ENCODE data around the gene BLACAT1. TPM values are rescaled to one million over a fixed set of nuclear protein-coding genes. Genes with fewer than 3 reads are reported as not detected.

The BLACAT1 gene
- total RNA-seq, 2 donors from 2014 or later: 0.24 to 0.26 TPM

DNA sequence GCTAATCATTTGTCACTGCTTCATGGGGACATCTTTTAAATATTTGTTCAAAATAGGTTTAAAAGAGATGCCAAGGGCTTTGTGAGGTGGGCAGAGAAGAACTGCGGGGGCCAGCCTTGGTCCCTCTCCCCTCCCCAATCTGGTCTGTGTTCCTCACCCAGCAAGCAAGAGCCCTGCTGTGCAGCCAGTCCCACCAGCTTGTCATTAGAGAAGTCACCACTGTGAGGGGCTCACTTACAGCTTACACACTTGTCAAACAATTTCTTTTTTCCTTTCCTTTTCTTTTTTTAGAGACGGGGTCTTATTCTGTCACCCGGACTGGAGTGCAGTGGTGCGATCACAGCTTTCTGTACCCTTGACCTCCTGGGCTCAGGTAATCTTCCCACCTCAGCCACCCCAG lies 38.3 kb upstream of the BLACAT1 start:
- no peaks in the 10 kb centered on the region for H3K27me3 ChIP-seq
- no peaks in the 10 kb centered on the region for H3K36me3 ChIP-seq
- DNase-seq (ENCODE audit: low spot score): no peak
- peaks cover 0 to 46% of the 10 kb centered on the region in 2 donors for H3K4me1 ChIP-seq
- H3K27ac ChIP-seq: peak overlapping the region; percentile 77 to 87
- H3K4me3 ChIP-seq: no peak overlapping the region
- H3K9me3 ChIP-seq: no peaks in the 10 kb centered on the region
- TF ChIP-seq, protein P1, sequence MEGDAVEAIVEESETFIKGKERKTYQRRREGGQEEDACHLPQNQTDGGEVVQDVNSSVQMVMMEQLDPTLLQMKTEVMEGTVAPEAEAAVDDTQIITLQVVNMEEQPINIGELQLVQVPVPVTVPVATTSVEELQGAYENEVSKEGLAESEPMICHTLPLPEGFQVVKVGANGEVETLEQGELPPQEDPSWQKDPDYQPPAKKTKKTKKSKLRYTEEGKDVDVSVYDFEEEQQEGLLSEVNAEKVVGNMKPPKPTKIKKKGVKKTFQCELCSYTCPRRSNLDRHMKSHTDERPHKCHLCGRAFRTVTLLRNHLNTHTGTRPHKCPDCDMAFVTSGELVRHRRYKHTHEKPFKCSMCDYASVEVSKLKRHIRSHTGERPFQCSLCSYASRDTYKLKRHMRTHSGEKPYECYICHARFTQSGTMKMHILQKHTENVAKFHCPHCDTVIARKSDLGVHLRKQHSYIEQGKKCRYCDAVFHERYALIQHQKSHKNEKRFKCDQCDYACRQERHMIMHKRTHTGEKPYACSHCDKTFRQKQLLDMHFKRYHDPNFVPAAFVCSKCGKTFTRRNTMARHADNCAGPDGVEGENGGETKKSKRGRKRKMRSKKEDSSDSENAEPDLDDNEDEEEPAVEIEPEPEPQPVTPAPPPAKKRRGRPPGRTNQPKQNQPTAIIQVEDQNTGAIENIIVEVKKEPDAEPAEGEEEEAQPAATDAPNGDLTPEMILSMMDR (IDR thresholded peaks at IDR 0.05): peak in 1 of 2 donors; percentile 41

- peak overlapping the region; percentile 77 to 87 for H3K27ac ChIP-seq
- TF ChIP-seq, protein P1 (IDR thresholded peaks at IDR 0.05): no peak
- peak; percentile 67 for DNase-seq (ENCODE audit: low spot score)
Observed at GRCh38 chr1:205493241-205494085, 37.6 kb upstream of the BLACAT1 start.

GRCh38 chr1:205492774-205493173 lies 36.9 kb upstream of the BLACAT1 start:
- H3K27ac ChIP-seq: peak overlapping the region; percentile 77 to 87
- peaks cover 0 to 46% of the 10 kb centered on the region in 2 donors for H3K4me1 ChIP-seq
- H3K4me3 ChIP-seq: no peak overlapping the region
- no peak for DNase-seq (ENCODE audit: low spot score)
- H3K27me3 ChIP-seq: no peaks in the 10 kb centered on the region
- H3K36me3 ChIP-seq: no peaks in the 10 kb centered on the region
- no peaks in the 10 kb centered on the region for H3K9me3 ChIP-seq
- TF ChIP-seq, protein P1 (IDR thresholded peaks at IDR 0.05): no peak

More at GRCh38 chr1:205493241-205494085, 37.6 kb upstream of the BLACAT1 start:
- H3K9me3 ChIP-seq: no peaks in the 10 kb centered on the region
- H3K27me3 ChIP-seq: no peaks in the 10 kb centered on the region
- H3K4me1 ChIP-seq: peaks cover 0 to 46% of the 10 kb centered on the region in 2 donors
- no peaks in the 10 kb centered on the region for H3K36me3 ChIP-seq
- H3K4me3 ChIP-seq: no peak overlapping the region

DNA sequence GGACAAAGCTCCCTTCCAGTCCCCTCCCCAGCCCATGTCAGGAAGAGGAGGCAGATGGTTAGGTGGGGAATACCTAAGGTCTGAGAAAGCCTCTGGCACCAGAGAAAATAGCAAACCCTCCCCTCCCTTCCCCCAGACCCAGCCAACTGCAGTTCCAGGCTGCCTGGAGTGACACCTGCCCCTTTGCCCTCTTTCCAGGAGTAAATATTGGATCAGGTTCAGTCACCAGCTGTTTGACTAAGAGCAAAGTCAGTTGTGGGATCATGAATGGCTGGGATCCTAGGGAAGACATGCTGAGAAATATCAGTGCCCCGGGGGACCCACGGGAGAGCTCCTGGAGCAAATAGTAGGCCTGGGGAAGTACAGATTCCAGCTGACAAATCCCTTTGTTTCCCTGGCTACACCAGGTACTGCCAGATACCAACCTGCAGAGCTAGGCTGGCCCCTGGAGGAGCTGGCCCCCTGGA lies 36.4 kb upstream of the BLACAT1 start:
- Histone ChIP-seq H3K27me3 (no peaks in the 10 kb centered on the region), H3K4me1 (peaks cover 0 to 41% of the 10 kb centered on the region in 2 donors), H3K4me3 (no peak overlapping the region), H3K36me3 (no peaks in the 10 kb centered on the region), H3K27ac (peak overlapping the region; percentile 77 to 87), H3K9me3 (no peaks in the 10 kb centered on the region)
- no peak for DNase-seq (ENCODE audit: low spot score)
- TF ChIP-seq, protein P1 (IDR thresholded peaks at IDR 0.05): no peak

DNA sequence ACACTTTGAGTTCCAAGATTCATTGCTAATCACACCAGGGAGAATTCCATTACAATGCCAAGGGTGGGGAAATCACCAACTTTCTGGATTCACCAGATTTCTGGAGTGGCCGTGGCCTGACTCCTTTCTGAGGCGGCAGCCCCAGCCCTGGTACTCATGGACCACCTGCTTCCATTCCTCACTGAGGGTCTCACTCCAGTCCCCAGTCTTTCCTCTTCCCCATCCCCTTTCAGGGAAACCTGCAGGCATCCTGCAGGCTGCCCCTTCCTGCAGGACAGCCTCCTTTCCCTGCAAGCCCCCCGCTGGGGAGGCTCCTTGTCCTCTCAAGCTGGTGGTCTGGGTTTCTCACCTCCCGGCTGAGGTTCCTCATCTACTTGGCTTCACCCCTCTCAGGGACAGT lies 35.9 kb upstream of the BLACAT1 start:
- Histone ChIP-seq H3K27me3 (no peaks in the 10 kb centered on the region), H3K27ac (no peak overlapping the region), H3K4me3 (no peak overlapping the region), H3K4me1 (peaks cover 0 to 40% of the 10 kb centered on the region in 2 donors), H3K36me3 (no peaks in the 10 kb centered on the region), H3K9me3 (no peaks in the 10 kb centered on the region)
- TF ChIP-seq, protein P1 (IDR thresholded peaks at IDR 0.05): no peak
- DNase-seq (ENCODE audit: low spot score): no peak
